Ascending aorta (tissue), 2 donors: ENCODE results near the gene FBXO7. TPM values are rescaled to one million over a fixed set of nuclear protein-coding genes. Genes with fewer than 3 reads are reported as not detected.

Source experiments
- DNase-seq, 2 donors: peaks; one replicate each; pipeline ENCODE4 v3.0.0-alpha.2; 2019; ENCODE audit warnings: low spot score in 2 of 2
- H3K27ac ChIP-seq, 2 donors: fragments of 200-600 bp; sonication (generic); one replicate each; pipeline ENCODE4 v1.5.1; 2016 to 2017; ENCODE audit warnings: mild to moderate bottlenecking in 1 of 2
- H3K27me3 ChIP-seq: fragments of 200-600 bp; sonication (generic); one replicate; pipeline ENCODE4 v1.5.1; 2017
- H3K36me3 ChIP-seq, 2 donors: fragments of 200-600 bp; sonication (generic); one replicate each; pipeline ENCODE4 v1.5.1; 2016
- H3K4me1 ChIP-seq, 2 donors: fragments of 200-600 bp; sonication (generic); one replicate each; pipeline ENCODE4 v1.5.1; 2016 to 2017; ENCODE audit warnings: mild to moderate bottlenecking in 1 of 2
- H3K4me3 ChIP-seq, 2 donors: fragments of 200-600 bp; sonication (generic); one replicate each; pipeline ENCODE4 v1.5.1; 2016 to 2017; ENCODE audit warnings: mild to moderate bottlenecking in 1 of 2
- H3K9me3 ChIP-seq, 2 donors: fragments of 200-600 bp; sonication (generic); one replicate each; pipeline ENCODE4 v1.5.1; 2016
- CTCF ChIP-seq, 3 experiments: fragments of 200-600 bp in 2 of 3; fragments of 450-650 bp in 1 of 3; sonication (generic) in 2 of 3; IDR thresholded peaks; one replicate each; pipeline ENCODE4 v1.5.1; 2016 to 2019; ENCODE audit warnings: antibody characterized with exemption in 3 of 3, mild to moderate bottlenecking in 1 of 3, moderate library complexity in 1 of 3
- intact Hi-C: fragments of 100-400 bp; cut with DNase I; formaldehyde crosslinking; loops from one replicate; pipeline ENCODE4 v1.15.1; 2023
- total RNA-seq: library from RNA; depleted of rRNA; stranded (reverse); fragments of >200 nt; gene quantifications from one replicate; pipeline ENCODE4 v1.1.0, GENCODE V29; 2016

Gene FBXO7
- total RNA-seq, 1 donor from 2014 or later: 47.0 TPM

DNA sequence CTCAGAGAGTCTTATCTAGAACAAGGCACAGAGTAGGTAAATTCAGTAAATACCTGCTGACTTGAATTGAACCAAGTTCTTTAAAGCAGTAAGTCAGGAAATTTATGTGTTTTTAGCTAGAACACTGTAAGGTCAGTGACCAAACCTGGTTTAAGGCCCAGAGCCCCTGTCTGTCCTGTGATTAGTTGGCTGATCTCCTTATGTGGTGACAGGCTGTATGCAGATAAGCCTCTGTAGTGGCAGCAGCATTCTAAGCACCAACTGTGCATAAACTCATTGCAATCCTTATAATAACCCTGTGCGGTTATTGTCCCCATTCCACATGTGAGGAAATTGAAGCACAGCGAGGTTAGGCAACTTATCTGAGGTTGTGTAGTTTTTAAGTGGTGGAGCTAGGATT lies 40.5 kb downstream of the FBXO7 start:
- Histone ChIP-seq H3K4me1 (no peaks in the 10 kb centered on the region), H3K4me3 (no peak overlapping the region), H3K27me3 (no peaks in the 10 kb centered on the region), H3K27ac (no peak overlapping the region), H3K9me3 (peaks cover 0 to 8% of the 10 kb centered on the region in 2 donors), H3K36me3 (no peaks in the 10 kb centered on the region)
- DNase-seq: no peak
- intact Hi-C loops: no loop called here
- no peak for TF ChIP-seq CTCF (IDR thresholded peaks at IDR 0.05)

GRCh38 chr22:32517488-32517887 lies 42.9 kb downstream of the FBXO7 start:
- TF ChIP-seq CTCF (IDR thresholded peaks at IDR 0.05): no peak
- peaks cover 0 to 8% of the 10 kb centered on the region in 2 donors for H3K9me3 ChIP-seq
- no peak overlapping the region for H3K4me3 ChIP-seq
- H3K27ac ChIP-seq: no peak overlapping the region
- no peaks in the 10 kb centered on the region for H3K36me3 ChIP-seq
- H3K27me3 ChIP-seq: no peaks in the 10 kb centered on the region
- DNase-seq: no peak
- no peaks in the 10 kb centered on the region for H3K4me1 ChIP-seq
- intact Hi-C loops: no loop called here

DNA sequence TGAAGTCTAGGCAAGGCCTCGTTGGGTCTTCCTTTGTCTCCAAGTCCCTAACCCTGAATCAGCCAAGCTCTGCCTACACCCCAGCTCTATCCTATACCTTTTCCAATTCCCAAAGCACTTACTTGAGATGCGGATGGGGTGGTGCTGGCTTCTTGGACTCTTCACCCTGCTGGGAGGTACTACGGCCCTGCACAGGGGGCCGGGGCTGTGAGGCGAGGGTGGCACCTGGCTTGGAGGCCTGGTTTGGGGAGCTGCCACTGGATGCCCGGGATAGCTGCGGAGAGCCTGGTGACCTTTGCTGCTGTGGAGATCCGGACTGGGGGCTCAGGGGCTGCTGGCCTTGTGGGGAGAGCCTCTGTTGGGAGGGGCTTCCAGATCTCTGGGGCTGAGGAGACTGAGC lies 43.3 kb downstream of the FBXO7 start:
- Histone ChIP-seq H3K4me1 (no peaks in the 10 kb centered on the region), H3K9me3 (peaks cover 0 to 8% of the 10 kb centered on the region in 2 donors), H3K27ac (no peak overlapping the region), H3K36me3 (no peaks in the 10 kb centered on the region), H3K4me3 (no peak overlapping the region), H3K27me3 (no peaks in the 10 kb centered on the region)
- no peak for TF ChIP-seq CTCF (IDR thresholded peaks at IDR 0.05)
- intact Hi-C loops: no loop called here
- no peak for DNase-seq

DNA sequence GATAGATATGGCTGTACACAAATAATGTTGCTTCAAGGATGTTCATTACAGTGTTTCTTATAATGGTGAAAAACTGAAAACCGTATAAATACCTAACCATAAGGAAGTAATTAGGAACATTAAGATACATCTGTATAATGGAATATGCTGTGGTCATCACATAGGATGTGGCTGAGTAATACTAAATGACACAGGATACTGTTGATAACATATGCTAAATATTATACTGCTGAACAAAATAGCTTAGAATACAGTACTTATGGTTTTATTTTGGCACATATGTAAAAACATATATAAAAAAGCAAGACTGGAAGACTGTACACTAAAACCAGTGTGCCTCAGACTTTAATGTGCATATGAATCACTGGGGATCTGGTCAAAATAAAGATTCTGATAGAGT lies 43.8 kb downstream of the FBXO7 start:
- TF ChIP-seq CTCF (IDR thresholded peaks at IDR 0.05): no peak

GRCh38 chr22:32518848-32519247 lies 44.2 kb downstream of the FBXO7 start:
- intact Hi-C loops: no loop called here
- TF ChIP-seq CTCF (IDR thresholded peaks at IDR 0.05): no peak
- H3K9me3 ChIP-seq: peaks cover 0 to 8% of the 10 kb centered on the region in 2 donors
- DNase-seq: no peak
- H3K4me3 ChIP-seq: no peak overlapping the region
- H3K4me1 ChIP-seq: no peaks in the 10 kb centered on the region
- H3K27me3 ChIP-seq: no peaks in the 10 kb centered on the region
- no peaks in the 10 kb centered on the region for H3K36me3 ChIP-seq
- no peak overlapping the region for H3K27ac ChIP-seq

More for the DNA sequence above, 43.8 kb downstream of the FBXO7 start:
- no peaks in the 10 kb centered on the region for H3K27me3 ChIP-seq
- H3K27ac ChIP-seq: no peak overlapping the region
- no peaks in the 10 kb centered on the region for H3K4me1 ChIP-seq
- intact Hi-C loops: no loop called here
- H3K4me3 ChIP-seq: no peak overlapping the region
- peaks cover 0 to 8% of the 10 kb centered on the region in 2 donors for H3K9me3 ChIP-seq
- H3K36me3 ChIP-seq: no peaks in the 10 kb centered on the region
- no peak for DNase-seq

DNA sequence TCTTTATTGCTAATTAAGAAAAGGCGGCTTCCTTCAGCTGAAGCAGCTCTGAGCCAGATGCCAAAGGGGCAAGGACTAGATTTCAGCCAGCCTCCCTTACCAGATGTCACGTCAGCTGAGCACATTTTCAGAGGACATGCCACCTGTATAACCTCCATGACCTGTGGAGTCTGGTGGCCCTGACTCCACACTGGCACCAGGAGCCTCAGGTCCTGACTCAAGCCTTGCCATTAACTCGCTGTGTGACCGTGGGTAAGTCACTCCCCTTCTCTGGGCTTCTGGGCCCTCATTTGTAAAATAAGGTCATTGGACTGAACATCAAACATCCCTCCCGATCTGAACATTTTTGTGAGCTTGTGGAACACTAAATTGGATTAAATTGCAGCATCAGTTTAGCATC lies 46.0 kb downstream of the FBXO7 start:
- intact Hi-C loops: no loop called here
- Histone ChIP-seq H3K27ac (no peak overlapping the region), H3K4me3 (no peak overlapping the region), H3K36me3 (no peaks in the 10 kb centered on the region), H3K27me3 (no peaks in the 10 kb centered on the region), H3K9me3 (peaks cover 0 to 8% of the 10 kb centered on the region in 2 donors), H3K4me1 (no peaks in the 10 kb centered on the region)
- TF ChIP-seq CTCF (IDR thresholded peaks at IDR 0.05): no peak
- no peak for DNase-seq
